Liver (tissue), 9 donors: Measurements from ENCODE around the gene CCR9. TPM values are rescaled to one million over a fixed set of nuclear protein-coding genes. Genes with fewer than 3 reads are reported as not detected.
A peak's percentile ranks its signal among the peaks of the same experiment; 100 is the strongest.

Source experiments
- DNase-seq: peaks from one replicate; pipeline ENCODE4 v3.0.0-alpha.2; 2017; ENCODE audit warnings: low spot score
- H3K27ac ChIP-seq, 2 donors: one replicate each; pipeline ENCODE4 v1.7.0; 2013; ENCODE audit warnings: inconsistent platforms in 2 of 2, low read length in 2 of 2, control low read depth in 1 of 2, low read depth in 1 of 2, mild to moderate bottlenecking in 1 of 2
- H3K27me3 ChIP-seq, 4 donors: one replicate each; pipeline versions ENCODE4 v1.6.1 to v1.7.0; 2013; ENCODE audit warnings: low read length in 3 of 4, inconsistent platforms in 1 of 4, mild to moderate bottlenecking in 1 of 4, moderate library complexity in 1 of 4; ENCODE audit not compliant: control insufficient read depth in 4 of 4, insufficient read depth in 4 of 4
- H3K36me3 ChIP-seq, 4 donors: one replicate each; pipeline versions ENCODE4 v1.6.1 to v1.7.0; 2013; ENCODE audit warnings: low read length in 3 of 4, mild to moderate bottlenecking in 3 of 4, low read depth in 1 of 4, moderate library complexity in 1 of 4; ENCODE audit not compliant: control insufficient read depth in 4 of 4, insufficient read depth in 3 of 4
- H3K4me1 ChIP-seq, 4 donors: one replicate each; pipeline versions ENCODE4 v1.6.1 to v1.7.0; 2013; ENCODE audit warnings: low read length in 3 of 4, mild to moderate bottlenecking in 3 of 4, moderate library complexity in 1 of 4; ENCODE audit not compliant: control insufficient read depth in 4 of 4, insufficient read depth in 4 of 4
- H3K4me3 ChIP-seq, 3 donors: one replicate each; pipeline versions ENCODE4 v1.6.1 to v1.7.0; 2013; ENCODE audit warnings: low read length in 3 of 3, control low read depth in 1 of 3, low read depth in 1 of 3, mild to moderate bottlenecking in 1 of 3
- H3K9ac ChIP-seq, 2 donors: one replicate each; pipeline ENCODE4 v1.7.0; 2013; ENCODE audit warnings: low read length in 2 of 2, mild to moderate bottlenecking in 2 of 2, moderate library complexity in 2 of 2, control low read depth in 1 of 2, low read depth in 1 of 2
- H3K9me3 ChIP-seq, 4 donors: one replicate each; pipeline versions ENCODE4 v1.6.1 to v1.7.0; 2013; ENCODE audit warnings: low read length in 3 of 4; ENCODE audit not compliant: control insufficient read depth in 4 of 4
- CTCF ChIP-seq: fragments of 150-350 bp; IDR thresholded peaks from 2 replicates; pipeline ENCODE4 v1.5.1; 2017; ENCODE audit warnings: improper control_type of control experiment, low read depth, low read length; ENCODE audit not compliant: missing input control
- EGR1 ChIP-seq, 2 donors: IDR thresholded peaks; 2 replicates each; pipeline ENCODE4 v1.6.1; 2016 to 2018; ENCODE audit warnings: antibody characterized with exemption in 2 of 2, low read depth in 2 of 2
- FOXA1 ChIP-seq: IDR thresholded peaks from 2 replicates; pipeline ENCODE4 v1.6.1; 2016; ENCODE audit warnings: antibody characterized with exemption
- GABPA ChIP-seq, 2 donors: IDR thresholded peaks in 1 of 2; conservative IDR thresholded peaks in 1 of 2; 2 replicates each; pipeline ENCODE4 v1.6.1; 2016; ENCODE audit warnings: antibody characterized with exemption in 2 of 2, mild to moderate bottlenecking in 1 of 2, moderate library complexity in 1 of 2
- HNF4A ChIP-seq, 2 donors: conservative IDR thresholded peaks; 2 replicates each; pipeline ENCODE4 v1.6.1; 2016; ENCODE audit warnings: antibody characterized with exemption in 2 of 2, mild to moderate bottlenecking in 2 of 2
- JUND ChIP-seq, 2 donors: IDR thresholded peaks; 2 replicates each; pipeline ENCODE4 v1.6.1; 2016; ENCODE audit warnings: antibody characterized with exemption in 2 of 2
- NR2F2 ChIP-seq: IDR thresholded peaks from 2 replicates; pipeline ENCODE4 v1.6.1; 2016; ENCODE audit warnings: antibody characterized with exemption
- REST ChIP-seq: IDR thresholded peaks from 2 replicates; pipeline ENCODE4 v1.6.1; 2016; ENCODE audit warnings: antibody characterized with exemption, mild to moderate bottlenecking
- RXRA ChIP-seq, 2 donors: IDR thresholded peaks; 2 replicates each; pipeline ENCODE4 v1.6.1; 2017 to 2018; ENCODE audit warnings: antibody characterized with exemption in 2 of 2, mild to moderate bottlenecking in 1 of 2
- SP1 ChIP-seq: IDR thresholded peaks from 2 replicates; pipeline ENCODE4 v1.6.1; 2018; ENCODE audit warnings: antibody characterized with exemption, mild to moderate bottlenecking
- TAF1 ChIP-seq: conservative IDR thresholded peaks from 2 replicates; pipeline ENCODE4 v1.6.1; 2016; ENCODE audit warnings: antibody characterized with exemption, mild to moderate bottlenecking
- YY1 ChIP-seq: IDR thresholded peaks from 2 replicates; pipeline ENCODE4 v1.6.1; 2016; ENCODE audit warnings: antibody characterized with exemption, mild to moderate bottlenecking
- ZBTB33 ChIP-seq: IDR thresholded peaks from 2 replicates; pipeline ENCODE4 v1.6.1; 2016; ENCODE audit warnings: antibody characterized with exemption
- WGBS: extraction: QIAGEN DNeasy Blood & Tissue Kit; methylation state at CpG from one replicate; pipeline ENCODE4 v1.1.7; 2013; 5-methylcytosine and 5-hydroxymethylcytosine counted together
- polyA plus RNA-seq, 2 donors: library from polyadenylated mRNA; stranded (reverse) in 1 of 2; unstranded in 1 of 2; fragments of 200-250 nt in 1 of 2; fragments of >200 nt in 1 of 2; fragmentation: Nextera tagmentation in 1 of 2; extraction: Ambion mirVana in 1 of 2; gene quantifications; one replicate each; pipeline versions ENCODE4 v1.2.1 to v1.2.3, GENCODE V29; 2013 to 2015
- total RNA-seq, 2 donors: library from RNA; depleted of rRNA; stranded (reverse); fragments of >200 nt; gene quantifications; one replicate each; pipeline ENCODE4 v1.2.3, GENCODE V29; 2014
- donor health status: healthy.
- donor health status: healthy.
- donor health status: healthy.
- donor health status: healthy.
- donor health status: healthy.

Gene CCR9
- total RNA-seq (under 1 TPM in 1 of 2 donors, not detected in 1; 0.28 TPM), polyA plus RNA-seq (not detected)

- 93% methylated on average over 9 of the region's 9 CpGs for WGBS
Measured at GRCh38 chr3:45885979-45886705, at the start of gene CCR9. TSS of gene CCR9 (plus strand) at chr3:45886543. CDS start at chr3:45894934, 8,391 bp downstream.

GRCh38 chr3:45838466-45838865, 47.9 kb upstream of the CCR9 start:
- H3K4me1 ChIP-seq: peaks cover 2 to 34% (median 30%) of the 10 kb centered on the region in 4 donors
- H3K9ac ChIP-seq: no peak overlapping the region
- WGBS: 44% methylated on average over 1 of the region's 1 CpG
- peaks cover 0 to 18% (median 14%) of the 10 kb centered on the region in 4 donors for H3K36me3 ChIP-seq
- no peak overlapping the region for H3K4me3 ChIP-seq
- H3K27ac ChIP-seq: no peak overlapping the region
- H3K27me3 ChIP-seq: no peaks in the 10 kb centered on the region
- DNase-seq: no peak
- no peaks in the 10 kb centered on the region for H3K9me3 ChIP-seq
- TF ChIP-seq EGR1 (IDR thresholded peaks at IDR 0.05; ENCODE audit: low read depth in 2 of 2) (no peak), HNF4A (conservative IDR thresholded peaks at IDR 0.05) (peak; percentile 69 to 71), TAF1 (no peak), RXRA (IDR thresholded peaks at IDR 0.05) (peak; percentile 56 to 72), REST (peak; percentile 20), SP1 (peak; percentile 84), JUND (IDR thresholded peaks at IDR 0.05) (peak in 1 of 2 donors; percentile 29), YY1 (peak; percentile 90), ZBTB33 (no peak), NR2F2 (no peak), CTCF (no peak)

More at GRCh38 chr3:45885979-45886705, at the start of gene CCR9:
- H3K4me3 ChIP-seq: no peak within 1 kb of the TSS
- H3K9ac ChIP-seq: no peak within 1 kb of the TSS
- H3K4me1 ChIP-seq: no peaks in the 10 kb centered on the region
- TF ChIP-seq GABPA (IDR thresholded peaks at IDR 0.05 in 1 of 2, conservative IDR thresholded peaks at IDR 0.05 in 1 of 2) (no peak), NR2F2 (no peak), HNF4A (conservative IDR thresholded peaks at IDR 0.05) (no peak), JUND (IDR thresholded peaks at IDR 0.05) (no peak), CTCF (no peak), ZBTB33 (no peak), FOXA1 (no peak)
- DNase-seq: no peak
- H3K9me3 ChIP-seq: no peaks in the 10 kb centered on the region
- H3K27me3 ChIP-seq: no peaks in the 10 kb centered on the region
- no peak within 1 kb of the TSS for H3K27ac ChIP-seq
- H3K36me3 ChIP-seq: no peaks in the 10 kb centered on the region
